ENCODE measurements around the gene RACGAP1.

The RACGAP1 gene

DNA sequence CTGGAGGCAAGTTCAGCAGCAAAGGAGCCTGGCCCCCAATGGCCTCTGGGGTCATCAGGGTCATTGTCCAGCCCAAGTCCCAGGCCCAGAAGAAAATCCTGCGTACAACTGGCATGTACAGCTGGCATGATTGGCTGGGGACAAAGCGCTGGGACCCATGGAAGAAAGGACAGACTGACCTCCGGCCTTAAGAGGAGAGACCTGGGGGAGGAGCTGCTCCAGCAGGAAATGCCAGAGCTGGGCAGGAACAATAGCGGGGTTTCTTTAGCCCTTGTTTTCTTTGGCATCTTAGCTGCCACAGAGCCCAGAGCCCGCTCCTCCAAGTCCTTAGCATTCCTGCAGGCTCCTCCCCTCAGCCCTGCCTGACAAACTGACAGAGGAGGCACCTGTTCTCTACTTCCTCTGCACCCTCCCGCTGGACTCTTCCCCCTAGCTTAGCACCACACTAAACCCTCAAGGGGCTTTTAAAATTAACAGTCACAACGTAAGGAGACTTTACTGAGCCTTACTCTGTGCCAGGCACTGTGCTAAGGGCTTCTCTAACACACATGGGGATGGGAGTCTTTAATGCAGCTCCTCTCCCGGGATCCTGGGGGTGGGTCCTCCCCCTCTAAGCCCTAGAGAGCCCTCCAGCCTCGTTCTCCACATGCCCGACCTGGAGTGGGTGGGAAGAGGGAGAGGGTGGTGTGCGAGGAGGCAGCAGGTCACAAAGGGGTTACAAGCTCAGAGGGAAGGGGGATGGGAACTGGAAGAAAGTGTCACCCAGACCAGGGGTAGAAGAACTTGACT lies 65.4 kb downstream of the RACGAP1 start:
- peak; percentile 64 for ATAC-seq
- TF ChIP-seq TOX (CRISPR knock-in tag; IDR thresholded peaks at IDR 0.05; ENCODE audit: borderline replicate concordance), result no peak
- TF ChIP-seq PPARA (CRISPR knock-in tag; IDR thresholded peaks at IDR 0.05; ENCODE audit: borderline replicate concordance), result no peak
- TF ChIP-seq, protein P1, sequence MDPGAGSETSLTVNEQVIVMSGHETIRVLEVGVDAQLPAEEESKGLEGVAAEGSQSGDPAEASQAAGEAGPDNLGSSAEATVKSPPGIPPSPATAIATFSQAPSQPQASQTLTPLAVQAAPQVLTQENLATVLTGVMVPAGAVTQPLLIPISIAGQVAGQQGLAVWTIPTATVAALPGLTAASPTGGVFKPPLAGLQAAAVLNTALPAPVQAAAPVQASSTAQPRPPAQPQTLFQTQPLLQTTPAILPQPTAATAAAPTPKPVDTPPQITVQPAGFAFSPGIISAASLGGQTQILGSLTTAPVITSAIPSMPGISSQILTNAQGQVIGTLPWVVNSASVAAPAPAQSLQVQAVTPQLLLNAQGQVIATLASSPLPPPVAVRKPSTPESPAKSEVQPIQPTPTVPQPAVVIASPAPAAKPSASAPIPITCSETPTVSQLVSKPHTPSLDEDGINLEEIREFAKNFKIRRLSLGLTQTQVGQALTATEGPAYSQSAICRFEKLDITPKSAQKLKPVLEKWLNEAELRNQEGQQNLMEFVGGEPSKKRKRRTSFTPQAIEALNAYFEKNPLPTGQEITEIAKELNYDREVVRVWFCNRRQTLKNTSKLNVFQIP (CRISPR knock-in tag; IDR thresholded peaks at IDR 0.05; ENCODE audit: borderline replicate concordance, low read depth), result no peak
- TF ChIP-seq, protein P2, sequence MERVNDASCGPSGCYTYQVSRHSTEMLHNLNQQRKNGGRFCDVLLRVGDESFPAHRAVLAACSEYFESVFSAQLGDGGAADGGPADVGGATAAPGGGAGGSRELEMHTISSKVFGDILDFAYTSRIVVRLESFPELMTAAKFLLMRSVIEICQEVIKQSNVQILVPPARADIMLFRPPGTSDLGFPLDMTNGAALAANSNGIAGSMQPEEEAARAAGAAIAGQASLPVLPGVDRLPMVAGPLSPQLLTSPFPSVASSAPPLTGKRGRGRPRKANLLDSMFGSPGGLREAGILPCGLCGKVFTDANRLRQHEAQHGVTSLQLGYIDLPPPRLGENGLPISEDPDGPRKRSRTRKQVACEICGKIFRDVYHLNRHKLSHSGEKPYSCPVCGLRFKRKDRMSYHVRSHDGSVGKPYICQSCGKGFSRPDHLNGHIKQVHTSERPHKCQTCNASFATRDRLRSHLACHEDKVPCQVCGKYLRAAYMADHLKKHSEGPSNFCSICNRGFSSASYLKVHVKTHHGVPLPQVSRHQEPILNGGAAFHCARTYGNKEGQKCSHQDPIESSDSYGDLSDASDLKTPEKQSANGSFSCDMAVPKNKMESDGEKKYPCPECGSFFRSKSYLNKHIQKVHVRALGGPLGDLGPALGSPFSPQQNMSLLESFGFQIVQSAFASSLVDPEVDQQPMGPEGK (CRISPR knock-in tag; IDR thresholded peaks at IDR 0.05; ENCODE audit: borderline replicate concordance), result no peak
- no peak for TF ChIP-seq ZNF8 (CRISPR knock-in tag; IDR thresholded peaks at IDR 0.05)
- no peak for TF ChIP-seq GLIS3 (CRISPR knock-in tag; IDR thresholded peaks at IDR 0.05)
- no peak for TF ChIP-seq ZNF70 (CRISPR knock-in tag; IDR thresholded peaks at IDR 0.05)
- TF ChIP-seq ZFP30 (CRISPR knock-in tag; IDR thresholded peaks at IDR 0.05), result no peak
- no peak for TF ChIP-seq ARNTL (CRISPR knock-in tag; IDR thresholded peaks at IDR 0.05; ENCODE audit: borderline replicate concordance, low read depth)
- TF ChIP-seq CSDC2 (CRISPR knock-in tag; IDR thresholded peaks at IDR 0.05), result no peak

DNA sequence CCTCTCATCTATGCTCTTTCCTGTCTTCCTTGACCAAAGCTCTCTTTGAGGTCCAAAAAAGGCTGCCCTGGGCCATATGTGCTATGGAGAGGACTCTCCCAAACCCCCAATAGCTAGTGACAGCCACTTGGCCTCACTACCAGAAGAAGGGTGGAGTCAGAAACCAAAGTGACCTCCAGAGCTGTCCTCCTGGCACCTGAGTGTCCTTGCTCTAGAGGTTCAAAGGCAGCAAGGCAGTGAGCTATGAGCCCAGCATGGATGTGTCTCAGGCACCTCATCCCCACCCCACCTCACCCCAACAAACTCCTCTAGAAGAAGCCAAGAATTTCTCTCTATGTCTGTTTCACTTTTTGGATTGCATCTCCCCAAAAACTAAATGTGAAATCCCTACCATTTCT lies 67.7 kb downstream of the RACGAP1 start:
- TF ChIP-seq ZC3H10 (CRISPR knock-in tag; IDR thresholded peaks at IDR 0.05), result no peak
- no peak for TF ChIP-seq CSDC2 (CRISPR knock-in tag; IDR thresholded peaks at IDR 0.05)
- no peak for ATAC-seq

DNA sequence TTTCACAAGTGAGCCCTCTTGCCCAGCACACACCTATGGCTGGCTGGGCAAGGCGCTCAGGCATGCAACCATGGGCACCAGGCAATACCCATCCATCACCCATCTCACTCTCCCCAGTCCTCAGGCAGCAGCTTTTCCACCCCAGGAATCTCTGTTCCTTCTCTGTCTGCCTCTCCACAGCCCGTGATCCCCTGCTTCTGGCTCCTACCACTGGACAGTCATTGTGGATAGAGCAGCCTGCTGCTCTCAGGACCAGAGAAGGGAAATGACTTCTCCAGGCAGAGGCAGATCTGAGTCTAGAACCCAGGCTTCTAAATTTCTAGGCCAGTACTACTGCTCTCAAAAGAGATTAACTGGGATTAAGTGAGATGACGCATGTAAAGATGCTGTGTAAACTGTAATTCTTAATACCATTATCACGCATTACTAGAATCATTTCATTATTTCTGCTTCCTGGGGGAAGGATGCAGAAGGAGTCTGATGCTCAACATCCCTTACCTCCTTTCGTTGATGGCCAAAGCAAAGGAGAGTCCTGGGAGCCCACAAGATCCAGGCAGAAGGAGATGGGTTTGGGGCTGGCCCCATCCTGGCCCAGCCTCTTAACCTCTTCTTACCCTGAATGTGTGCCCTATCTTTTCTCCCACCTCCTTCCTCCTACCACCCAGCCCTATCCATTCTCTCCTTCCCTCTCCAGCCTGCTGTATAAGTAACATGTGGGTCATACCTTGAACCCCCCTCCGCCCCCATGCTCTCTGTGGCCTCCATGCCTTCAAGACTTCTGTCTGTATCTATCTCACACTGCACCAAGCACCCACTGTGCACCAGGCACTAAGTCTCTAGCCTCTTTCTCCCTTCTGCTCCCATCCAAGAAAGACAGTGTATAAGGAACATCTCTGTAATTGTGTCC lies 68.4 kb downstream of the RACGAP1 start:
- TF ChIP-seq SNAI2 (CRISPR knock-in tag; IDR thresholded peaks at IDR 0.05), result no peak
- TF ChIP-seq, protein P2 (CRISPR knock-in tag; IDR thresholded peaks at IDR 0.05; ENCODE audit: borderline replicate concordance), result no peak
- no peak for TF ChIP-seq RARB (CRISPR knock-in tag; IDR thresholded peaks at IDR 0.05)
- no peak for TF ChIP-seq ESRRG (CRISPR knock-in tag; IDR thresholded peaks at IDR 0.05)
- TF ChIP-seq ZNF70 (CRISPR knock-in tag; IDR thresholded peaks at IDR 0.05), result no peak
- TF ChIP-seq TOX (CRISPR knock-in tag; IDR thresholded peaks at IDR 0.05; ENCODE audit: borderline replicate concordance), result no peak
- TF ChIP-seq CSDC2 (CRISPR knock-in tag; IDR thresholded peaks at IDR 0.05), result no peak
- no peak for TF ChIP-seq BACH2 (CRISPR knock-in tag; IDR thresholded peaks at IDR 0.05; ENCODE audit: borderline replicate concordance)
- TF ChIP-seq ISL1 (CRISPR knock-in tag; IDR thresholded peaks at IDR 0.05), result no peak
- TF ChIP-seq ZNF8 (CRISPR knock-in tag; IDR thresholded peaks at IDR 0.05), result no peak
- no peak for TF ChIP-seq ZC3H10 (CRISPR knock-in tag; IDR thresholded peaks at IDR 0.05)
- no peak for TF ChIP-seq OSR1 (CRISPR knock-in tag; IDR thresholded peaks at IDR 0.05)
- TF ChIP-seq, protein P3, sequence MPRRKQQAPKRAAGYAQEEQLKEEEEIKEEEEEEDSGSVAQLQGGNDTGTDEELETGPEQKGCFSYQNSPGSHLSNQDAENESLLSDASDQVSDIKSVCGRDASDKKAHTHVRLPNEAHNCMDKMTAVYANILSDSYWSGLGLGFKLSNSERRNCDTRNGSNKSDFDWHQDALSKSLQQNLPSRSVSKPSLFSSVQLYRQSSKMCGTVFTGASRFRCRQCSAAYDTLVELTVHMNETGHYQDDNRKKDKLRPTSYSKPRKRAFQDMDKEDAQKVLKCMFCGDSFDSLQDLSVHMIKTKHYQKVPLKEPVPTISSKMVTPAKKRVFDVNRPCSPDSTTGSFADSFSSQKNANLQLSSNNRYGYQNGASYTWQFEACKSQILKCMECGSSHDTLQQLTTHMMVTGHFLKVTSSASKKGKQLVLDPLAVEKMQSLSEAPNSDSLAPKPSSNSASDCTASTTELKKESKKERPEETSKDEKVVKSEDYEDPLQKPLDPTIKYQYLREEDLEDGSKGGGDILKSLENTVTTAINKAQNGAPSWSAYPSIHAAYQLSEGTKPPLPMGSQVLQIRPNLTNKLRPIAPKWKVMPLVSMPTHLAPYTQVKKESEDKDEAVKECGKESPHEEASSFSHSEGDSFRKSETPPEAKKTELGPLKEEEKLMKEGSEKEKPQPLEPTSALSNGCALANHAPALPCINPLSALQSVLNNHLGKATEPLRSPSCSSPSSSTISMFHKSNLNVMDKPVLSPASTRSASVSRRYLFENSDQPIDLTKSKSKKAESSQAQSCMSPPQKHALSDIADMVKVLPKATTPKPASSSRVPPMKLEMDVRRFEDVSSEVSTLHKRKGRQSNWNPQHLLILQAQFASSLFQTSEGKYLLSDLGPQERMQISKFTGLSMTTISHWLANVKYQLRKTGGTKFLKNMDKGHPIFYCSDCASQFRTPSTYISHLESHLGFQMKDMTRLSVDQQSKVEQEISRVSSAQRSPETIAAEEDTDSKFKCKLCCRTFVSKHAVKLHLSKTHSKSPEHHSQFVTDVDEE (CRISPR knock-in tag; IDR thresholded peaks at IDR 0.05), result no peak
- TF ChIP-seq, protein P4, sequence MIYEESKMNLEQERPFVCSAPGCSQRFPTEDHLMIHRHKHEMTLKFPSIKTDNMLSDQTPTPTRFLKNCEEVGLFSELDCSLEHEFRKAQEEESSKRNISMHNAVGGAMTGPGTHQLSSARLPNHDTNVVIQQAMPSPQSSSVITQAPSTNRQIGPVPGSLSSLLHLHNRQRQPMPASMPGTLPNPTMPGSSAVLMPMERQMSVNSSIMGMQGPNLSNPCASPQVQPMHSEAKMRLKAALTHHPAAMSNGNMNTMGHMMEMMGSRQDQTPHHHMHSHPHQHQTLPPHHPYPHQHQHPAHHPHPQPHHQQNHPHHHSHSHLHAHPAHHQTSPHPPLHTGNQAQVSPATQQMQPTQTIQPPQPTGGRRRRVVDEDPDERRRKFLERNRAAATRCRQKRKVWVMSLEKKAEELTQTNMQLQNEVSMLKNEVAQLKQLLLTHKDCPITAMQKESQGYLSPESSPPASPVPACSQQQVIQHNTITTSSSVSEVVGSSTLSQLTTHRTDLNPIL (CRISPR knock-in tag; IDR thresholded peaks at IDR 0.05; ENCODE audit: low read depth), result no peak
- no peak for TF ChIP-seq ZNF565 (CRISPR knock-in tag; conservative IDR thresholded peaks at IDR 0.05; ENCODE audit: low read depth)
- no peak for TF ChIP-seq TCF4 (CRISPR knock-in tag; IDR thresholded peaks at IDR 0.05; ENCODE audit: borderline replicate concordance)
- TF ChIP-seq GLIS3 (CRISPR knock-in tag; IDR thresholded peaks at IDR 0.05), result no peak
- TF ChIP-seq, protein P5, sequence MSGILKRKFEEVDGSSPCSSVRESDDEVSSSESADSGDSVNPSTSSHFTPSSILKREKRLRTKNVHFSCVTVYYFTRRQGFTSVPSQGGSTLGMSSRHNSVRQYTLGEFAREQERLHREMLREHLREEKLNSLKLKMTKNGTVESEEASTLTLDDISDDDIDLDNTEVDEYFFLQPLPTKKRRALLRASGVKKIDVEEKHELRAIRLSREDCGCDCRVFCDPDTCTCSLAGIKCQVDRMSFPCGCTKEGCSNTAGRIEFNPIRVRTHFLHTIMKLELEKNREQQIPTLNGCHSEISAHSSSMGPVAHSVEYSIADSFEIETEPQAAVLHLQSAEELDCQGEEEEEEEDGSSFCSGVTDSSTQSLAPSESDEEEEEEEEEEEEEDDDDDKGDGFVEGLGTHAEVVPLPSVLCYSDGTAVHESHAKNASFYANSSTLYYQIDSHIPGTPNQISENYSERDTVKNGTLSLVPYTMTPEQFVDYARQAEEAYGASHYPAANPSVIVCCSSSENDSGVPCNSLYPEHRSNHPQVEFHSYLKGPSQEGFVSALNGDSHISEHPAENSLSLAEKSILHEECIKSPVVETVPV (CRISPR knock-in tag; IDR thresholded peaks at IDR 0.05), result no peak
- ATAC-seq, result no peak
